HUES64 (cell line): ENCODE data around the gene POC1A.

ENCODE experiments used
- H3K27ac ChIP-seq: 2 replicates; pipeline ENCODE4 v1.7.0; 2013; ENCODE audit warnings: low read depth, low read length, inconsistent platforms
- H3K27me3 ChIP-seq: 2 replicates; pipeline ENCODE4 v1.6.1; 2013; ENCODE audit warnings: mild to moderate bottlenecking, low read length; ENCODE audit not compliant: insufficient read depth
- H3K36me3 ChIP-seq: 2 replicates; pipeline ENCODE4 v1.6.1; 2013; ENCODE audit warnings: mild to moderate bottlenecking, low read length; ENCODE audit not compliant: insufficient read depth
- H3K4me1 ChIP-seq: 2 replicates; pipeline ENCODE4 v1.6.1; 2013; ENCODE audit warnings: mild to moderate bottlenecking, low read length, moderate library complexity; ENCODE audit not compliant: insufficient read depth
- H3K4me3 ChIP-seq: 2 replicates; pipeline ENCODE4 v1.5.1; 2013; ENCODE audit warnings: mild to moderate bottlenecking, low read length, moderate library complexity
- H3K9ac ChIP-seq: 2 replicates; pipeline ENCODE4 v1.6.1; 2013; ENCODE audit warnings: mild to moderate bottlenecking, low read depth, low read length
- H3K9me3 ChIP-seq: 2 replicates; pipeline ENCODE4 v1.6.1; 2013; ENCODE audit warnings: low read depth, low read length; ENCODE audit not compliant: insufficient read depth
- WGBS: fragments of 150-250, 120-280 bp; methylation state at CpG from one replicate; pipeline ENCODE4 v1.1.7; 2013; ENCODE audit warnings: missing lambda C conversion rate; 5-methylcytosine and 5-hydroxymethylcytosine counted together

POC1A gene

DNA sequence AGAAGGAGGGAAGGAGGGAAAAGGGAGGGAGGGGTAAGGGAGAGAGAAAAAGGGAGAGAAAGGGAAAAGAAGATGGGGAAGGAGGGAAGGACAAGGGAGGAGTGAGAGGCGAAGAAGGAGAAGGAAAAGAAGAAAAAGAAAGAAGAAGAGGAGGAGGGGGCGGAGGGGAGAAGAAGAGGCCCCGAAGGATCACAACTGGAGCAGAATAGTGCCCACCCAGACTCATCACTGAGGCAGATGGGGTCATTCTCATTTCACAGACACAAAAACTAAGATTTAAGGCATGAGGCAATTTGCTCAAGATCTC lies 41.0 kb upstream of the POC1A start:
- no peak overlapping the region for H3K4me3 ChIP-seq
- 87% methylated on average over 3 of the region's 3 CpGs for WGBS
- H3K9ac ChIP-seq: no peak overlapping the region
- no peaks in the 10 kb centered on the region for H3K9me3 ChIP-seq
- no peaks in the 10 kb centered on the region for H3K27me3 ChIP-seq
- H3K4me1 ChIP-seq: peaks cover 6% of the 10 kb centered on the region; the same call in 1 of the 2 replicates
- no peak overlapping the region for H3K27ac ChIP-seq
- peaks cover 11% of the 10 kb centered on the region for H3K36me3 ChIP-seq

DNA sequence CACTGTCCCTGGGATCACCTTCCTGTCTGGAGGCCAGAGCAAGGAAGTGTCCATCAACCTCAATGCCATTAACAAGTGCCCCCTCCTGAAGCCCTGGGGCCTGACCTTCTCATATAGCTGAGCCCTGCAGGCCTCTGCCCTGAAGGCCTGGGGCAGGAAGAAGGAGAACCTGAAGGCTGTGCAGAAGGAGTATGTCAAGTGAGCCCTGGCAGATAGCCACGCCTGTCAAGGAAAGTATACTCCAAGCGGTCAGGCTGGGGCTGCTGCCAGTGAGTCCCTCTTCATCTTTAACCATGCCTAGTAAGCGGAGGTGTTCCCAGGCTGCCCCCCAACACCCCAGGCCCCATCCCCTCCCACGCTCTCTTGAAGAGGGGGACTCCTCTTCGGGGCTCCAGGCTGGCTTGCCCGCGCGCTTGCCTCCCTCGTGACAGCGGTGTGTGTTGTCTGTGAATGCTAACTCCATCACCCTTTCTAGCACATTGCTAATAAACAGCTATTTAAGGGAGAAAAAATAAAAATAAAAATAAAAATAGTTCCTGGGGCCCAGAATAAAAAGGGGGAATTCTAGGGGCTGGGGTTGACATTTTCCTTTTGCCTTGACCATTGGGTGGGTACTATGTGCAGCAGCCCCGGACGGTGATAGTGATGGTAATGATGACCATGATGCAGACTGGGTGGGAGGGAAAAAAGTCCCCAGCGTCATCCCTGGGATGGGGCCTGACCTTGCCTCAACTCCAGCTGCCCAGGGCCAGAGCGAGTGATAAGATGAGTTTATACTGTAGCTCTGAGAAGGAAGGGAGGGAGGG lies 40.5 kb upstream of the POC1A start:
- H3K36me3 ChIP-seq: peaks cover 6% of the 10 kb centered on the region
- no peaks in the 10 kb centered on the region for H3K9me3 ChIP-seq
- no peak overlapping the region for H3K9ac ChIP-seq
- H3K4me1 ChIP-seq: peaks cover 6% of the 10 kb centered on the region; the same call in 1 of the 2 replicates
- H3K27ac ChIP-seq: no peak overlapping the region
- no peak overlapping the region for H3K4me3 ChIP-seq
- H3K27me3 ChIP-seq: no peaks in the 10 kb centered on the region
- 89% methylated on average over 11 of the region's 14 CpGs for WGBS

DNA sequence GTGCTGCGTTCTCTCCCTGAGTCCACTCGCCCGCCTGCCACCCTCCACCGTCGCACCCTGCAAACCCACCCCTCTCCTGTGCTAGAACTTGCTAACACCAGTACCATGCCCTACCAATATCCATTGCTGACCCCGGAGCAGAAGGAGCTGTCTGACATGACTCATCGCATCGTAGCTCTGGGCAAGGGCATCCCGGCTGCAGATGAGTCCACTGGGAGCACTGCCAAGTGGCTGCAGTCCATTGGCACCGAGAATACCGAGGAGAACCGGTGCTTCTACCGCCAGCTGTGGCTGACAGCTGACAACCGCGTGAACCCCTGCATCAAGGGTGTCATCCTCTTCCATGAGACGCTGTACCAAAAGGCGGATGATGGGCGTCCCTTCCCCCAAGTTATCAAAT lies 38.8 kb upstream of the POC1A start:
- Histone ChIP-seq H3K4me1 (peaks cover 6% of the 10 kb centered on the region; the same call in 1 of the 2 replicates), H3K27ac (no peak overlapping the region), H3K4me3 (no peak overlapping the region), H3K9me3 (no peaks in the 10 kb centered on the region), H3K27me3 (no peaks in the 10 kb centered on the region), H3K9ac (no peak overlapping the region), H3K36me3 (no peaks in the 10 kb centered on the region)
- WGBS: 93% methylated on average over 18 of the region's 18 CpGs

GRCh38 chr3:52191663-52192062 lies 37.4 kb upstream of the POC1A start:
- no peak overlapping the region for H3K9ac ChIP-seq
- H3K9me3 ChIP-seq: no peaks in the 10 kb centered on the region
- no peak overlapping the region for H3K27ac ChIP-seq
- H3K27me3 ChIP-seq: no peaks in the 10 kb centered on the region
- H3K36me3 ChIP-seq: no peaks in the 10 kb centered on the region
- WGBS: 92% methylated on average over 4 of the region's 4 CpGs
- no peaks in the 10 kb centered on the region for H3K4me1 ChIP-seq
- no peak overlapping the region for H3K4me3 ChIP-seq

DNA sequence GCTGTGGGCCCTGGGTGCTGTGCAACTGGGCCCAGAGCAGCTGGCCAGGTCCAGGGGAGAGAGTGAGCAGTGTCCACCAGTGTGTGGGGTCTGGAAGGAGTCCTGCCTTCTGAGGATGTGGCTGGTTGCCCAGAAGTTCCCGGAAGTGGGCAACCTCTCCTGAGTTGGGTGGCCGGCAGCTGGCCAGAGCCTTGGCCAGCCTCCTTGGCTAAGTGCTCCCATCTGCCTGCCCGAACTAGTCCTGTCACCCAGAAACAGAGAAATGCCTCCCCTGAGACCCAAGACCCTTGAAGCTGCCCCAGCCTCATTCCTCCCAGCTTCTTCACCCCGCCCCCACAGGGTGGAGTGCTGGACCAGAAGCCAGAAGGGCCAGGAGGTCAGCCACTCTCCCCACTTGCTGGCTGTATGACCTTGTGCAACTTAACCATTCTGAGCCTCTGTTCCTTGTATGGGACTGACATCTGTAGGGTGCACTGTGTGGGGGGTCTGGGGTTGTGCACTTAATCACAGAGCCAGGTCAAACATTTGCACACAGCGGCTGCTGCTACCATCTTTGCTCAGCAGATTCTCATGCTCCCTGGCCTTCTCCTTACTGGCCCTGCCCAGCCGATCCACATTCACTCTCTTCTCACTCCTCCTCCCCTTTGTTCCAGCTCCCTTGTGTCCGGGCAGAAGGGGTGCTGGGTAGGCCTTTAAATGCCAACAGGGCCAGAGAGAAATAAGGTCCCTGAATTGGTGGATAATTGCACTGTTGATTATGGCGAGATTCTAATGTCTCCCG lies 36.3 kb upstream of the POC1A start:
- Histone ChIP-seq H3K27me3 (no peaks in the 10 kb centered on the region), H3K36me3 (no peaks in the 10 kb centered on the region), H3K9ac (no peak overlapping the region), H3K4me3 (no peak overlapping the region), H3K9me3 (no peaks in the 10 kb centered on the region), H3K4me1 (no peaks in the 10 kb centered on the region), H3K27ac (no peak overlapping the region)
- WGBS: 90% methylated on average over 9 of the region's 9 CpGs

GRCh38 chr3:52188556-52188955 lies 34.3 kb upstream of the POC1A start:
- 67% methylated on average over 1 of the region's 1 CpG for WGBS
- Histone ChIP-seq H3K9ac (no peak overlapping the region), H3K27ac (no peak overlapping the region), H3K4me1 (no peaks in the 10 kb centered on the region), H3K36me3 (no peaks in the 10 kb centered on the region), H3K27me3 (no peaks in the 10 kb centered on the region), H3K9me3 (no peaks in the 10 kb centered on the region), H3K4me3 (no peak overlapping the region)

DNA sequence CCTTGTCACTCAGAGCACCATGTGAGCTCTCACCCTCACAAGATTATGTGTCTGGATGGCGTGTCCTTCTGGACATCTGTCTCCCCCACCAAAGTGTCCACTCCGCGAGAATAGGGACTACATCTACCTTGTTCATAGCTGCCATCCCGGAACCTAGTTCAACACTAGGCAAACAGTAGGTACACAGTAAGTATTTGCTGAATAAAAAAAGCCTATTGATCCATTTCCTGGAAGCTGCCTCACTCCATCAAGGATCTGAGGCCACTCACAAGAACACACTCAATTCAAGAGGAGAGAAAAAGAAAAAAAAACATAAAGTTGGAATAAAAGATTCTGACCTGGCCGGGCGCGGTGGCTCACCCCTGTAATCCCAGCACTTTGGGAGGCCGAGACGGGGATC lies 32.5 kb upstream of the POC1A start:
- H3K36me3 ChIP-seq: no peaks in the 10 kb centered on the region

DNA sequence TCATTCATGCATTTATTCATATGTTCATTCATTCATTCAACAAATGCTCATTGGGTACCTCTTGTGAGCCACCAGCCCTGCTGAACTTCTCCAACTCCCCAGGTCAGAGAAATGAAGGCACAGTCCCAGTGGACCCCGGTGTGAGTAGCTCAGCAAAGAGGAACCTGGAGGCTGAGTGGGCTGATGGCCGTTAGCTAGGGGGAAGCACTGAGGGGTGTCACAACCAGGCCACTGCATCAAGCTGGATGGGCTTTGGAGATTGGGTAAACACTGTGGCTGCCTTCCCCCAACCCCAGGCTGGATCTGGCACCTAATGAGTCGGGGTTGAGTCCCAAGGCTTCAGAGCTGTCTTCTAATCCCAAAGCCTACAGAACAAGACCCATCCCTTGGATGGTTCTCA lies 31.6 kb upstream of the POC1A start:
- WGBS: 92% methylated on average over 3 of the region's 3 CpGs
- Histone ChIP-seq H3K36me3 (no peaks in the 10 kb centered on the region), H3K9me3 (no peaks in the 10 kb centered on the region), H3K4me3 (no peak overlapping the region), H3K27ac (no peak overlapping the region), H3K9ac (no peak overlapping the region), H3K4me1 (peaks cover 4% of the 10 kb centered on the region; the same call in 1 of the 2 replicates), H3K27me3 (no peaks in the 10 kb centered on the region)

More for the DNA sequence above, 32.5 kb upstream of the POC1A start:
- Histone ChIP-seq H3K4me3 (no peak overlapping the region), H3K27me3 (no peaks in the 10 kb centered on the region), H3K4me1 (no peaks in the 10 kb centered on the region), H3K9ac (no peak overlapping the region), H3K9me3 (no peaks in the 10 kb centered on the region), H3K27ac (no peak overlapping the region)
- WGBS: 96% methylated on average over 9 of the region's 9 CpGs

DNA sequence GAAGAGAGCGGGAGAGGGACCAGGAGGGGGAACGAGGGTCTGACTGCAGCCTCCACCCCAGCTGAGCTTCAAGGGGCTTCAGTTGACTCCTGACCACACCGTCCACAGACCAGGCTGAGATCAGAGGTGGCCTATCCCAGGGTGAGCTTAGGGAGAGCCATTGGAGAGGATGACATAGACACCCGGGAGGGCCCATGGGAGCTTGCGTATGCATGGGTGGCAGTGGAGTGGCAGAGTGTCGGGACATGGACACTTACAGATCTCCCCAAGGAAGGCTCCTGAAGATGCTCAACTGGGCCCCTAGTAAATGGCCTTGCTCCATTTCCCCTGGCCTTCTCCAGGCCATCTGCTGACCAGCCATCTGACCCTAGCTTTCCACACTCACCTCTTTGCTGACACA lies 31.1 kb upstream of the POC1A start:
- Histone ChIP-seq H3K9ac (no peak overlapping the region), H3K27ac (no peak overlapping the region), H3K9me3 (no peaks in the 10 kb centered on the region), H3K36me3 (no peaks in the 10 kb centered on the region), H3K4me1 (peaks cover 4% of the 10 kb centered on the region; the same call in 1 of the 2 replicates), H3K27me3 (no peaks in the 10 kb centered on the region), H3K4me3 (no peak overlapping the region)
- 95% methylated on average over 6 of the region's 6 CpGs for WGBS

DNA sequence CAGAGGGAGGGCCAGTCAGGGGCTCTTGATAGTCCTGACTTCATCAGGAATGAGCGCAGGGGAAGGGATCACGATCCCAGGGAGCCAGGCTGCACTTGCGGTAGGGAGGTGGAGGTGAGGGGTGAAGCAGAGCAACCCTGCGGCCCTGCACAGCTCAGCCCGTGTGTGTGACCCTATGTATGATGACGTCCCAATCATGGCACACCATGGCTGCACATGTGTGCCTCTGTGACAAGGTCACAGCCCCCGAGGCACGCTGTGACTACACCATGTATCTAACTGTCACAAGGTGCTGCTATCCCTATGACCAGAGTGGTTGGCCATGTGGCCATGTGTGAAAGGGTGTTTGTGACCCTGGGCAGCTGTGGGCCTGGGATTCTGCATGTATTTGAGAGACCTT lies 30.5 kb upstream of the POC1A start:
- Histone ChIP-seq H3K9ac (no peak overlapping the region), H3K27ac (no peak overlapping the region), H3K27me3 (no peaks in the 10 kb centered on the region), H3K9me3 (no peaks in the 10 kb centered on the region), H3K4me3 (no peak overlapping the region), H3K36me3 (no peaks in the 10 kb centered on the region), H3K4me1 (peaks cover 4% of the 10 kb centered on the region; the same call in 1 of the 2 replicates)
- 92% methylated on average over 8 of the region's 8 CpGs for WGBS

DNA sequence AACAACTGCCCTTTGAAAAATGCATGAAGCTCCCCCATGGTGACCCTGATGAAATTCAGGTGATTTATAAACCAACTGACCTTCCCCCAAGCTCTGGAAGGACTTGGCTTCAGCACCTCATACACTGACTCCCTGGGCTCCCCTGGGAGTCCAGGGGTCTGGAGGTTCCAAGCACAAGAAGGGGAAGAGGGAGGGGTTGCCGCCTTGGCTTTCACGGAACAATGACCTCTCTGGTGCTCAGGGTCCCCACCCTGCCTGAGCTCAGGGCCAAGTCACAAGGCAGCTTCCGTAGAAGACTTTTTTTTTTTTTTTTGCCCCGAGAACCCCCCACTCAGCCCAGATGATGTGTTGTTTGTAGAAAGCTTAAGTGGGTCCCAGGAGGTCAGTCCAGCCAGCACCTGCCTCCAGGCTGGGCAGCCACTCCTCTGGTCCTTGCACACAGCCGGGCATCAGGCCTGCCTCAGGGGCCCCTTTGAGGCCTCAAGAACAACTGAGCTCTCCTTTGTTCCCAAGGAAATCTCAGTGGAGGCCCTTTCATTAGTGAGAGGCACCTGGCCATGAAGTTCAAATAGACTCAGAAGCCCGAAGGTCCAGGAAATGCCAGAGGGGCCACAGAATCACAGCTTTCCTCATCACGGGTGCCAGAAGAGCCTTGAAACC lies 29.7 kb upstream of the POC1A start:
- H3K9me3 ChIP-seq: no peaks in the 10 kb centered on the region
- peaks cover 4% of the 10 kb centered on the region; the same call in 1 of the 2 replicates for H3K4me1 ChIP-seq
- no peak overlapping the region for H3K27ac ChIP-seq
- H3K4me3 ChIP-seq: no peak overlapping the region
- no peaks in the 10 kb centered on the region for H3K36me3 ChIP-seq
- no peak overlapping the region for H3K9ac ChIP-seq
- WGBS: 89% methylated on average over 6 of the region's 7 CpGs
- H3K27me3 ChIP-seq: no peaks in the 10 kb centered on the region
